ENCODE results near the gene PPARD. TPM values are rescaled to one million over a fixed set of nuclear protein-coding genes. Genes with fewer than 3 reads are reported as not detected.
A peak's percentile ranks its signal among the peaks of the same experiment; 100 is the strongest.

PPARD gene
- total RNA-seq, 4 donors from 2014 or later, result 10.0 to 15.3 (median 13.0) TPM

GRCh38 chr6:35312807-35313206 lies 29.6 kb upstream of the PPARD start:
- Histone ChIP-seq H3K27ac (no peak overlapping the region), H3K4me3 (no peak overlapping the region), H3K4me1 (peaks cover 0 to 17% (median 4%) of the 10 kb centered on the region in 4 donors), H3K36me3 (no peaks in the 10 kb centered on the region), H3K9me3 (no peaks in the 10 kb centered on the region), H3K27me3 (no peaks in the 10 kb centered on the region)
- no peak for DNase-seq (ENCODE audit: low spot score in 2 of 2)
- WGBS, 2 donors, result 46 to 69% methylated on average over 2 of the region's 2 CpGs
- no peak for TF ChIP-seq POLR2A (IDR thresholded peaks at IDR 0.05)
- TF ChIP-seq EP300 (IDR thresholded peaks at IDR 0.05), result no peak
- no peak for TF ChIP-seq CTCF (IDR thresholded peaks at IDR 0.05)

GRCh38 chr6:35317483-35318195 lies 24.7 kb upstream of the PPARD start:
- H3K27me3 ChIP-seq, result no peaks in the 10 kb centered on the region
- H3K9me3 ChIP-seq, result no peaks in the 10 kb centered on the region
- no peaks in the 10 kb centered on the region for H3K36me3 ChIP-seq
- TF ChIP-seq EP300 (IDR thresholded peaks at IDR 0.05) (no peak), POLR2A (IDR thresholded peaks at IDR 0.05) (no peak), CTCF (IDR thresholded peaks at IDR 0.05) (no peak)
- peak overlapping the region; percentile 35 to 51 (median 41) for H3K4me3 ChIP-seq
- H3K4me1 ChIP-seq, result peaks cover 0 to 17% (median 3%) of the 10 kb centered on the region in 4 donors
- peak overlapping the region in 1 of 4 donors; percentile 62 for H3K27ac ChIP-seq
- no peak for DNase-seq (ENCODE audit: low spot score in 2 of 2)
- WGBS, 2 donors, result 31 to 32% methylated on average over 17 to 28 of the region's 28 CpGs

GRCh38 chr6:35318196-35319171 lies 23.9 kb upstream of the PPARD start:
- 24 to 37% methylated on average over 54 to 55 of the region's 55 CpGs for WGBS, 2 donors
- Histone ChIP-seq H3K9me3 (no peaks in the 10 kb centered on the region), H3K4me3 (peak overlapping the region; percentile 35 to 51 (median 41)), H3K27ac (peak overlapping the region in 2 of 4 donors; percentile 30 to 62), H3K27me3 (no peaks in the 10 kb centered on the region), H3K36me3 (no peaks in the 10 kb centered on the region), H3K4me1 (peaks cover 0 to 17% (median 3%) of the 10 kb centered on the region in 4 donors)
- TF ChIP-seq CTCF (IDR thresholded peaks at IDR 0.05), result peak in 1 of 5 experiments; percentile 20
- peak in 1 of 2 donors; percentile 63 for TF ChIP-seq EP300 (IDR thresholded peaks at IDR 0.05)
- TF ChIP-seq POLR2A (IDR thresholded peaks at IDR 0.05), result peak in 1 of 2 donors; percentile 56
- peak; percentile 61 to 72 for DNase-seq (ENCODE audit: low spot score in 2 of 2)

GRCh38 chr6:35319346-35320030 lies 22.9 kb upstream of the PPARD start:
- Histone ChIP-seq H3K4me3 (no peak overlapping the region), H3K9me3 (no peaks in the 10 kb centered on the region), H3K36me3 (no peaks in the 10 kb centered on the region), H3K27ac (no peak overlapping the region), H3K4me1 (peaks cover 0 to 17% (median 3%) of the 10 kb centered on the region in 4 donors), H3K27me3 (no peaks in the 10 kb centered on the region)
- TF ChIP-seq CTCF (IDR thresholded peaks at IDR 0.05) (no peak), EP300 (IDR thresholded peaks at IDR 0.05) (no peak), POLR2A (IDR thresholded peaks at IDR 0.05) (no peak)
- WGBS, 2 donors, result 88 to 90% methylated on average over 20 of the region's 20 CpGs
- DNase-seq (ENCODE audit: low spot score in 2 of 2), result no peak
